Neural progenitor cell (in vitro differentiated cells): ENCODE data around the gene SWI5.

Experiments
- EZH2 ChIP-seq: fragments of 200-600 bp; sonication (generic); IDR thresholded peaks from 2 replicates; pipeline ENCODE4 v1.6.1; 2017; ENCODE audit warnings: antibody characterized with exemption, mild to moderate bottlenecking, moderate library complexity
- TF ChIP-seq, protein P1 (sequence below): fragments of 200-600 bp; sonication (generic); IDR thresholded peaks from 2 replicates; pipeline ENCODE4 v1.5.1; 2017; ENCODE audit warnings: antibody characterized with exemption, mild to moderate bottlenecking

DNA sequence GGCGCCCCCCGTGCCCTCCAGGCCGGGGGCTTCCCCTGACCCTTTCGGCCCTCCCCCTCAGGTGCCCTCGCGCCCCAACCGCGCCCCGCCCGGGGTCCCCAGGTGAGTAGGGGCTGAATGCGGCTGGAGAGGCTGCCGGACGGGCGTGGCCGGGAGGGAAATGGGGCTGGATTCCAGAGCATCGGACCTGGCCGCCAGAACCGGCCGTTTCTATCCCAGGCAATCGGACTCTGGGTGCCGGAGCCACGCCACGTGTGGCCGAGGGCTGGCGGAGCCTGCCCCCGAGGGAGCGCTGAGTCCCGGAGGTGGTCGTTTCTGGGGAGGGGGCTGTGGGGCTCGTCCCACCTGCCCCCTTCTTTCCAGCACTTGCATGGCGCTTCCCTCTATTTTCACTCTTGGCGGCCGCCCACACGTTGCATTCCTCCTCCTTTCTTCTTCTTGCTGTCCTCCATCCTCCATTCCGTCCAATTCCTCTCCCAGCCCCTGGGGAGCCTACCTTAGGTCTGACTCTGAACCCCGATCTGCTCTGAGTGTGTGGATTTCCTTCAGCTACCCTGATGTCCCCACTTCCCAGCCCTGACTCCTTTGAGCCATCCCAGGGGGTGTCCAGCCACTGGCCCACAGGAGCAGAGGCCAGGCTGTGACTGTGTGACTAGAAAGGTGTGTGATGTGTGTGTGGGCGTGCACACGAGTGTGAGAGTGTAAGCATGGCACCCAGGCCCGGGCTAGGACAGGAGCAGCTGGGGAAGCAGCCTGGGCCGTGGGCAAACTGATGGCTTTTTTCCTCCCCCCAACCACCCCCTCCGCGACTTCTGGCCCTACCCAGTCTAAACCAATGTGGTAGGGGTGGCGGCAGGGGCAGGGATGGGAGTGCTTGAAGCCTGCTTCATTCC lies 25.0 kb upstream of the SWI5 start:
- TF ChIP-seq, protein P1, sequence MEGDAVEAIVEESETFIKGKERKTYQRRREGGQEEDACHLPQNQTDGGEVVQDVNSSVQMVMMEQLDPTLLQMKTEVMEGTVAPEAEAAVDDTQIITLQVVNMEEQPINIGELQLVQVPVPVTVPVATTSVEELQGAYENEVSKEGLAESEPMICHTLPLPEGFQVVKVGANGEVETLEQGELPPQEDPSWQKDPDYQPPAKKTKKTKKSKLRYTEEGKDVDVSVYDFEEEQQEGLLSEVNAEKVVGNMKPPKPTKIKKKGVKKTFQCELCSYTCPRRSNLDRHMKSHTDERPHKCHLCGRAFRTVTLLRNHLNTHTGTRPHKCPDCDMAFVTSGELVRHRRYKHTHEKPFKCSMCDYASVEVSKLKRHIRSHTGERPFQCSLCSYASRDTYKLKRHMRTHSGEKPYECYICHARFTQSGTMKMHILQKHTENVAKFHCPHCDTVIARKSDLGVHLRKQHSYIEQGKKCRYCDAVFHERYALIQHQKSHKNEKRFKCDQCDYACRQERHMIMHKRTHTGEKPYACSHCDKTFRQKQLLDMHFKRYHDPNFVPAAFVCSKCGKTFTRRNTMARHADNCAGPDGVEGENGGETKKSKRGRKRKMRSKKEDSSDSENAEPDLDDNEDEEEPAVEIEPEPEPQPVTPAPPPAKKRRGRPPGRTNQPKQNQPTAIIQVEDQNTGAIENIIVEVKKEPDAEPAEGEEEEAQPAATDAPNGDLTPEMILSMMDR: no peak
- TF ChIP-seq EZH2: no peak
